Hindlimb muscle (tissue), 1 donor: ENCODE results near the gene PRKCE. TPM values are rescaled to one million over a fixed set of nuclear protein-coding genes. Genes with fewer than 3 reads are reported as not detected.
A peak's percentile ranks its signal among the peaks of the same experiment; 100 is the strongest.
"Not testable (repeated sequence)": the region's sequence is repeated elsewhere in the genome, so short reads cannot be mapped to it uniquely, and the experiment has no call there.

Experiments
- DNase-seq: peaks from one replicate; pipeline ENCODE4 v3.0.0-alpha.2; 2013
- polyA plus RNA-seq: library from polyadenylated mRNA; unstranded; fragments of 120-200 nt; gene quantifications from one replicate; pipeline ENCODE4 v1.2.1, GENCODE V29; 2013; ENCODE audit not compliant: insufficient read length

Gene PRKCE
- polyA plus RNA-seq, 1 donor = 4.6 TPM

DNA sequence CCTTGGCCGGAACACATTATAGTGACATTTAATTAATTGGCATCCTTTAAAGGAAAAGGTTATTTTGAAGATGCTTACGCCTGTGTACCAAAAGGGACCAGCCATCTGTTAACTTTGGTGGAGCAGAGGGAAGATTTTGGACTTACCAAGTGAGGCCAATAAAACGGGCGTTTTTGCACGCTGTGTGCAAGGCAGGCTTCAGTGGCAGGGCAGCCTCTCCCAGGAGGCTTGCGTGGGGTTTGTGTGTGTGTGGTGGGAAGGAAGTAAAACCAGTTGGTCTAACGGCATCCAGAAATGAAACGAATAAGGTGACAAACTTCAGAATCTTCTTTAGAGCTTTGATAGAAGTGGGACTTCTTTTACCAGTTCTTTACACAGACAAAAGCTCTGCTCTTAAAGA, 191.7 kb downstream of the PRKCE start:
- no peak for DNase-seq

DNA sequence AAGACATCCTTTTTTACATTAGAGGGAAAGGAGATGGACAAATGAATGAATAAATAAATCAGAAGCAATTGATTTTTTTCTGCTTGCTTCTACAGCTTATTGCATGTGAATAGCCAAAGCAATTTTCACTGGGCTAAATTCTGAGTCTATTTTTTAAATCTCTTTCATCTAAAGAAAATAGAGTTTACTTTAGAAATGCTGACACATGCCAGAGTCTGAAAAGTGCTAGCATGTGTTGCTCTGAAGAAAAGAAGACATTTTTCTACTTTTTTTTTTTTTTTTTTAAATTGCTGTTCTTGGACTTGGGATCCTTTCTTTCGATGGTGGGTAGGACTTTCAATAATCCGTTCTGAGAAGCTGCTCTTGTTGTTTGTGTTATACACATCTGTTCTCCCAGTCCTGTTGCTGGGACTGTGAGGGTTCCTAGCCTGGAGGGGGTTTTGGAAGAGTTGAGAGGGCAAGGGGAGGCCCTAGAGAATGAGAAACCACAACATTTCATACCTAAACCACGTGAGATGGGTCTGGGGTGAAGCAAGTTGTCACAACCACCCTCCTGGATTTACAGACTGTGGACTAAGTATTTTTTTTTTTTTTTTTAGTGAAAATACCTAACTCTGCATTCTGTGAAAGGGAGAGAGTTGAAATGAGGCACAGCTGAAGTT, 193.5 kb downstream of the PRKCE start:
- DNase-seq = no peak

DNA sequence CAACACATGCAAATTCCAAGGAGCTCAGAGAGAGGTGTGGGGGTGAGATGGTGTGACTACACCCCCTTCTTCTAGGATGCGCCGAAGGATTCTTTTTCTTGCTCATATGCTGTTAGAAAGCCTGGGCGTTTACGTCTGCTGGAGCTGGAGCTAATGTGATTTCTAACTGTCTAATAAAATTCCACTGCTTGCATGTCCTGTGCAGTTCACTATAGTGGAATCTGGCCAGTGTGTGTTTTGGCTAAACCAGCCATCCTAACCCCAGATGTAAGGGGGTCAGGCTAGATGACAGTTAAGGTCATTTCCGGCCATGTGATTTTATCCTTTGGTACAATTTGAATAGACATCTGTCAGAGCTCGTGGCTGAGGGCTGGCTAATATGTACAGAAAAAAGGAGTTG, 194.1 kb downstream of the PRKCE start:
- DNase-seq = no peak

DNA sequence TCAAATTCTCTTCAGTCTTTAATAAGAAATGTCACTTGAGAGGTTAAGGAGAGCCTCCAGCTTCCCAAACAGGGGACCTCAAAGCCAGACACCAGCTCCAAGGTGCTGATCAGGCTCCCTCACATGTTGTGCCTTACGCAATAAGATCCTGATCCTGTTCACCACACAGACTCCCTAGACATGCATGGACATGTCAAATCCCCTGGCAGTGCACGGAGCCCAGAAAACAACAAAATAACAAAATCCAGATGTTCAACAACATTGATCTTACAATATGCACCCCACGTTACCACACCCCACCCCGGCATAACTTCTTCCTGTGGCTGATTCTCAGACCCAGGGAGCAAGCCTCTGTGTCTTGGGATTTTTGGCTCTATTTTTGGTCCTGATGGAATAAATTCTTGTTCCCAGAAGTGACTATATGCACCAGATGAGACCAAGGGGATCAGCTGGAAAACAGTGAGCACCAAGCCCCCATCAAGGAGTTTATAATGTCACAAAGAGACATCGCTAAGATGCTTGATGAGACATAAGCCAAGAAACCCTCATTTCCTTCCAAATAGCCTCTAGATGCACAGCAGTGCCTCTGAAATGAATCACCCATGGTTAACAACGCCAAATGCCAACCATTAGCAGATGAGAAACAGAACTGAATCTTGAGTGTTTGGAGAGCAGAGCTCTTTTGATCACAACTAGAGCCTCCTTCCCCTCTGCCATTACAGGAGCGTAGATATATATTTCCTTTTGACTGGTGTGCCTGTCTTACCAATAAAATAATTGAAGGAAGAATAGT, 198.2 kb downstream of the PRKCE start:
- DNase-seq = no peak

DNA sequence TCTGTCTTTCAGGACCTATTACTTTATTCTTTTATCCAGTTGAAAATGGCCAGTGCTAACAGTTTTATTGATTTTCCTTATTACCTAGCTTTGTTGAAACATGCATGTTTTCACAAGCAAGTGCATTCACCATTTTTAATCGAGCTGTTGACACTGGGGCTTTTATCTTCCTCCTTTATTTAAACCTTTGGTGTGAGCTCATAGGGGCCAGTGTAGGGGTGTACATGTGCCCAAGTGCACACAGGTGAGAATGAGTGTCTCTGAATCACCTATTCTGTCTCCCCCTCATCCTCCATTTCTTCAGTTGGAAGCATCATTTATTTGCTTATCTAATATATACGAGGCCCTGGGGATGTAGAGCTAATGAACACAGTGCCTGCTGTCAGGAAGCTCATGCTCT, 199.1 kb downstream of the PRKCE start:
- DNase-seq = no peak

DNA sequence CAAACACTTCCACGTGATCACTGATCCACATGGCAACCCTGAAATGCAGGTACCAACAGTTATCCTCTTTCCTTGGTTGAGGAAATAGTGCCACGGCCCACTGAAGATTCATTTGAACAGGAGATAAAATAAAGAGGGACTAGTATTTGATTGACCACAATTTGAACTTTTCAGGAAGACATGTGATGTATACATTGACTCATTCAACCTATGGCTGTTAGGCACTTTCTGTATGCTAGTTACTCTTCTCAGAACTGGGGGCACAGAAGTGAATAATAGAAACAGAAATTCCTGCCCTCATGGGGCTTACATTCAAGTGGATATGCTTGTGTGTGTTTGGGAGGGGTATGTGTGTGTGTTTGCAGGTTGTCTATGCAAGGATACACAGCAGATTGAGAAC, 199.6 kb downstream of the PRKCE start:
- no peak for DNase-seq

DNA sequence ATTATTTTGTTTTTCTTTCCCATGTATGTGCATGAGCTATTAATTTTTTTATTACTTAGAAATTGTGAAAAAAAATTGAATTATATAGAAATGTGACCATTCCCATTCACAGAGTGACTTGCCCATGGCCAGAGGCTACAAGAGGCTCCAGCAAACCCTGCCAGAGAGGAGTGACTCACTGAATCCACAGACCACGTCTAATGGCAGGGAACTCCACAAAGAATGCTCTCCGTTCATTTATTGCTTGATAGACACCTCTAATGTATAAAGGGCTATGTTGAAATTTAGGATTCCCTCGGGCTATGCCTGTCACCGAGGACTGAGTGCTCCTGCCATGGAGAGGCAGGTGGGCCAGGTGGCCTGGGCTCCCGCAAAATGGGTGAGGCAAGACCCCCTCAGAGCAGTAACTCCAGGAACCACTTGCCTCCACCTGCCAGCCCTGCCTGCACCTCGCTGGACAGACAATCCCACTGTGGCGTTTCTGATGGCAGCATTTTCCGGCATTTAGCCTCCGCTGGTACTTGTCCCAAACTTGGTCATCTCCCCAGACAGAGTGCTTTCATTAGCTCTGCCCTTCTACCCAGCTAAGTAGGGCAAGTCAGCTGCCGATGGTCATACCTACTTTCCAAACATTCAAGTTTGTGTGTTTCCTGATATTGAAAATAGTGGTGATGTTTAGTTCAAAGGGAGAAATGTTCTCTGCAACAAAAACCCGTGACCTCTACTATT, 200.3 kb downstream of the PRKCE start:
- no peak for DNase-seq

DNA sequence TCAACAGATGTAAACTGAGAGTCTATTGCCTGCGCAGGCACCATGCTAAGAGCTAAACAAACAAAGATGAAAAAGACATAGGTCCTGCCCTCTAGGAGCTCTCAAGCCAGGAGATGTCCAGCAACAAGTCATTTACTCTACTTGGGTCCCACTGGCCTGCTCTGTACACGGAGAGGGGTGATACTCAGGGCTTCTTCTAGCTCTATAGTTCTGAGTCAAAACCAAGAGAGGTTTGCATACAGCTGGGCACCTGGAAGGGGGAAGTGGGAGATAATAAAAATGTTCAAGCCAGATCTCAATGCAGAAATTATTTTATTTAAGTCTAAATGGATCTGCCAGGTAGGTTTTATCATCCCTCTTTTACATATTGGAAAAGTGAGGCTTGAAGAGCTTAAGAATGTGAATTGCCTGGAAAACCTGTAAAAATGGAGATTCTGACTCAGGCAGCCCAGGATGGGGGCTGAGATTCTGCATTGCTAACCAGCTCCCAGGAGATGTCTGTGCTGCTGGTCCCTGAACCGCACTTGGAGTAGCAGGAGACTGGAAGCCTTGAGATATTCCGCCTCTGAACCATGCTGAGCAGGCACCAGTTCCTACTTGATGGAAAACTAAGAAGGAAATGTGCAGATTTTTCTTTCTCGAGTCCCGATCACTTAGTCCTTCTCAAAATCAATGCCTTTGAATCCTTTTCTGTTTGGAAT, 201.1 kb downstream of the PRKCE start:
- no peak for DNase-seq

DNA sequence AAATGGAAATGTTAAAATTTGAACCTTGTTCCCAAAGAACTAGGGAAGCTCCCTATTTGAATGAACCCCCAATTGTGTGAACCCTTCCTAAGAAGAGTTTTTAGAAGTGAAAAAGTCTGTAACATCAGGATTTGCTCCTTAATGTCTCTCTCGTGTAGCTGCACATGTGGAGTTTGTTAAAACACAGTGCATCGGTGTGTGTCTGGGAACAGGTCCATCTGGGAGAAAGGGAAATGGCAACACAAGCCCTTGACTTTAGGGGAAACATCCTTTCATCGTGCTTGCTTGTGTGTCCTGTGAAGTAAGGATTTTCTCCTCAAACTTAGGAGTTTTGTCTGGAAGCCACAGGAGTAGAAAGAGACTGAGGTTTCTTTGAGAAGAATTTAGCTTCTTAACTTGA, 203.9 kb downstream of the PRKCE start:
- peak; percentile 62 for DNase-seq

DNA sequence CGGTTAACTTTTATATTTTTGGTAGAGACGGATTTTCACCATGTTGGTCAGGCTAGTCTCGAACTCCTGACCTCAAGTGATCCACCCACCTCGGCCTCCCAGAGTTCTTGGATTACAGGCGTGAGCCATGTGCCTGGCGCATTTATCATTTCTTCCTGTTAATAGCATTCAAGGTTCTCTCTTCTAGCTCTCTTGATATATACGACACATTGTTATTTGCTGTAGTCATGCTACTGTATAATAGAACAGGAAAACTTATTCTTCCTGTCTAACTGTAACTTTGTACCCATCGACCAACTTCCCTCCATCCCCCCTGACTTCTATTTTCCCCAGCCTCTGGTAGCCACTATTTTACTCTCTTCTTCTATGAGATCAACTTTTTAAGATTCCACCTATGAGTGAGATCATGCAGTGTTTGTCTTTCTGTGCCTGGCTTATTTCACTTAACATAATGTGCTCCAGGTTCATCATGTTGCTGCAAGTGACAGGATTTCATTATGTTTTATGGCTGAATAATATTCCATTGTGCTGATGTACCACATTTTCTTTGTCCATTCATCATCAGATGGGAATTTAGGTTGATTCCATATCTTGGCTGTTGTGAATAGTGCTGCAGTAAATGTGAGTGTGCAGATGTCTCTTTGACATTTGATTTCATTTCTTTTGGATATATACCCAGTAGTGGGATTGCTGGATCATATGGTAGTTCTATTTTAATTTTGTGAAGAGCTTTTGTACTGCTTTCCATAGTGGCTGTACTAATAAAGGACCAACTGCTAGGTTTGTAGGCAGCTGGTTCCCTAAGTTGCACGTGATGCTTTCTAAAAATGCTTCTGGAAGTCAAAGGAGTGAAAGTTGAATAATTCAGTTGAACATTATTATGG, 205.2 kb downstream of the PRKCE start:
- no peak for DNase-seq

DNA sequence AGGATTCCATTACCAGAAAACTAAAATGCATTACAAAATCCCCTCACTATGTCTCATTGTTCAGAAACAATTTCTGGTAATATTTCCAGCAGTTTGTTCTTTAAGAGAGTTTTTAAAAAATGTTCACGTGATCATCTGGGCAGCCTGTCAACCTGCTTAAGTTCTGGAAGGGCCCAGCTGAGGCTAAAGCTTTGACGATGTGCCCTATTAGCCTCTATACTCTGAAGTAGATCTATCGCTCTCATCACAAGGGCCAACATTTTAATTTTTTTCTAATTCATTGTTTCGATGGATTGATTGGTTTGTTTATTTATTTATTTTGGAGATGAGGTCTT, 205.8 kb downstream of the PRKCE start:
- DNase-seq = peak; percentile 81

DNA sequence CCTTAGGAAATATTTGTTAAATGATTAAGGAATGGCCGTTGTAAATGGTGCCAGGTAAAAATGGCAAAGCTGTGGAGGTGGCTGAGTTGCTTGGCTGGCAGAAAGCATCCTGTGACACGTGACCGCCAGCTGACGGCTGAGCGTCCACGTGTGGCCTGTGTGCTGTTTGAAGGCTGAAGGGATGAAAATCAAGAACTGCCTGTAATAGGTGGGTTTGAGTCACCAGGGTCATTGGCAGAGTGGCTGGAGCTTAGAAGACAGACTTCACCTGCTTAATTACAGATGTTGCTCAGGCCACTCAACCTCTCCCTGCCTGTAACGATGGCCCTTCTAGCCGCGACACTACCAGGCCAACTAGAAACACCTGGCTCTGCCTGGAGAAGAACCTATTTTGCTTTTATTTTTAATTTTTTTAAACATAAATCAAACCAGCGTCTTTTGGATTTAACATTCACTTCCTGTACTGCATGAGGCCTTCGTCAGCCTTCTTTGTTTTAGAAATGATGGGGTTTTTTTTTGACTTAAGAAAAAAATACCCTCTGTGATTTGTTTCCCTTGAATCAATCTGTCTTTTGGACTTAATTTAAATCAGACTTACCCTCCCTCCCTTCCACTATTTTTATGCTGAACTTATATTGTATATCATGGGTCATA, 206.5 kb downstream of the PRKCE start:
- DNase-seq = no peak

DNA sequence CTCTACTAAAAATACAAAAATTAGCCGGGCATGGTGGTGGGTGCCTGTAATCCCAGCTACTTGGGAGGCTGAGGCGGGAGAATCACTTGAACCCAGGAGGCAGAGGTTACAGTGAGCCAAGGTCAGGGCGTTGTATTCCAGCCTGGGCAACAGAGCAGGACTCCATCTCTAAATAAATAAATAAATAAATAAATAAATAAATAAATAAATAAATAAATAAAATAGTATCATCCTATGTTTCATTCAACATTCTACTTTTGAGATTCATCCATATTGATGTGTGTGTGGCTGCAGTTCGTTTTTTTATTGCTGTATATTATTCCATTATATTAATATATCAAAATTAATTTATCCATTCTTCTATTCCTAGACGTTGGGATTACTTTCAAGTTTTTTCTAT, 207.4 kb downstream of the PRKCE start:
- DNase-seq = not testable (repeated sequence)

DNA sequence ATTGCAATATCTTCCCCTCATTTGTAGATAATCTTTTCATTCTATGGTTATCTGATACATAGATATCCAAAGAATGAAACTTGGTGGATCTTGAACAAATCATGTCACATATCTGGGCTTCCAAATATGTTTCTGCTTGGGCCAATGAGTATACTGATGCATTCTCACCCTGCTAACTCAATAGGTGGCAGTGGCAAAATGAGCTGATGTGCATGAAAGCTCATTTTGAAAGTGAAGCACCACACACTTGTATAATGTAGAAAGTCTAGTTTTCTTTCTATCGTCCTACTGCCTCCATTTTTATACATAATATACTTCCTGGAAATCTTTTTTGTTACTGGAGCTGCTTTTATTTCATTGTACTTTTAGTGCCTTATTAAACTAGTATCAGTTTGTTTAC, 208.2 kb downstream of the PRKCE start:
- DNase-seq = no peak

DNA sequence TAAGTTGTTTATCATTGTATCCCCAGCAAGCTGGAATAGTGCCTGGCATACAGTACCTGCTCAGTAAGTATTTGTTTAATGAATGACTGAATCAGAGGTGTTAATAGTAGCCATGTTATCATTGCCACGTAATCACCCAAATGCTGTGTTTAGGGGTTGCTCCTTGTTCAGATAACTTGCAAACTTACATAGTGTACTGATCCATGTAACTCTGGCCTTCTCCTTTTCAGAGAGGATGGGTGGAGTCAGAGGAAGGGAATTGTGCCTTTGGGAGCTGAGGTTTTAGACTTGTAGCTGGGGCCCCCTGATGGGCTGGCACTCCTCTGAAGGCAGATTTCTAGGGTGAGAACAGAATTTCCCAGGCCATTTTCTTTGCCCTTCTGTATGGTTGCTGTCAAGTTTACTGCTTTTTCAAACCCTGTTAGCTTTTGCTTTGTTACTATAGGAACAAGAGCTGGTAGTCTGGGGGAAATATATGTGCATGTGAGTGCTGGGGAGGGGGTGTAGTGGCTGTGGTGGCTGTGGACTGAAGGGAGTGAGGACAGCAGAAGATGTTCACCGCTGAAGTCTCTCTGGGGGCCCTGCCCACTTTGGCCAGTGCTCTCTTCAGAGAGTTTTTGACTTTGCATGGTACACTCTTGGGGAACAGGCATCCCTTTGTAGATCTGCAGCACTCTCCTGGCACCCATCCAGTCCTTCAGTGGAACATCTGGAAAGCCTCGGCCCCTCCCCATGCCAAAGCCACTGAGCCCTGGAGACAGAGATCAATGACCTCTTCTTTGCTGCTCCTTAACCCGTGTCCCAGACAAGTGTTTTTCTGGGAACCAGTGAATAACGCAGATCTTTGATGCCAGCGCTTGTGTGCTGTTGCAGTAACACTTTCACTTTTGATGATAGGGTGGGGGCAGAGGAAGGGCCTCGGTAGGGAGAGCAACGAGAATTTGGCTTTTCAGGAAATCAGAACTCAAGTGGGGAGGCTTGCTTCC, 209.0 kb downstream of the PRKCE start:
- peak; percentile 56 for DNase-seq

DNA sequence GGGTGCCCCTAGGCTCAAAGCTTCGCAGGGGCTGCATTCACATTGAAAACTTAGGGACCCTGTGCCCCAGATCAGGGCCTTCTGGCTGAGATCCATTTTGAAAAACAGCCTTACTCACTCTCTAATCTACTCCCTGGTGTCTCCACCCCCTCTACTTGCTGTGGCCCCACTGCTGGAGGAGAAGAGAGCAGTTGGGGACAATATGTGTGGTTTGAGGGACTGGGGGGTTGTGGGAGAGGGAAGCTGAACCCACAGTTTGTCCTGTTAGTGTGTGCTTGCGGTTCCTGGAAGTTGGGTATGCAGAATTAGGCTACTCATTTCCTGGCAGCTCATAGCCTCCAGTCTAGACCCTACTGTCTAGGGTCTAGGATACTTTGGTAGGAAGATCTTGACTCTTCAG, 211.4 kb downstream of the PRKCE start:
- DNase-seq = no peak

DNA sequence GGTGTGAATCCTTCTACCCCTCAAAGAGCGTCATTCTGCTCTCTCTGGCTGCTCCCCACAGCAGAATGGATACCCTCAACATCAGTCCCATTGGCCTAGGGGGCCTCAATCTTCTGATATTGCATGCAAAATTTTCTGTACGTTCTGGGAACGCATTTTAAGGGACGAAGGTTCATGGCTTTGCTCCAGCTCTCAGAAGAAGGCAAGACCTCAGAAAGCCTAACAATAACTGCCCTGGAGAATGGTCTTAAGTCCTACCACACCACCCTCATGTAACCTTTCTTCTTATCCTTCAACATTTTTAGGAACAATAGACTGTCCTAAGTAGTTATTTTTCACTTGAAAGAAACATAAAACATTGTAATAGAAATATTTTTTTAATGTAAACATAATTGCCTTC, 212.6 kb downstream of the PRKCE start:
- DNase-seq = no peak

DNA sequence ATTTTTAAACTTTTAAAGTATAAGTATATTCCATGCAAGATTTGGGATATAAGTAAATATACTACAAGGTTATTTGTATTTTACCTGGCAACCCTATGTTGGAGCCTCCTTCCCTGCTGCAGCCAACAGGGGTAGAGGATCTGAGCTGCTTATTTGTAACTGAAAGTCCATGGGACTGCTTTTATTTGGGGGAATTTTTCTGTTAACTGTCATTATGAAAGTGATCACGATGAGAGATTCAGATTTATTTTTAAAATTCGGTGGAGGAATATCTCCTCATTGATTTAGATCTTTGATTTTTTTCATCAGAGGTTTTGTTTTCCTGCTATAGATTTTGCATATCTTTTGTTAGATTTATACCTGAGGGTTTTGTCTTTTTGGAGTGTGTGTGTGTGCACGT, 215.9 kb downstream of the PRKCE start:
- no peak for DNase-seq

DNA sequence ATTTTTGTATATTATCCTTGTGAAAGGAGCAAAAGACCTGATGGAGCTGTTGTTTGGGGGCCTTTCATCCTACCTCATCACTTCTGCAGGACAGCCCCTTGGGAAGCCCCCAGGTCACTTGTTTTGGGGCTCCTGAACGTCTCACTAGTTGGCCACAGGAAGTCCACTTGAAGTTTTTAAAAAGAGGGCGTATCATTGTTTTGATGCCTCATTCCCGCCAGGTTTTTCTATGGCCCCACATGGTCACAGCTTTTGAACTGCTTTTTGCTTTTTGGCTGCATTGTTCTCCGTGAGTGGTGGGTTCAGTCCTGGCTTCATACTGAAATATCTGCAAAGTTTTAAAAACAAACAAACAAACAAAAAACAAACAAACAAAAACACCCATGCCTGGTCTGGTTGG, 216.3 kb downstream of the PRKCE start:
- DNase-seq = no peak

DNA sequence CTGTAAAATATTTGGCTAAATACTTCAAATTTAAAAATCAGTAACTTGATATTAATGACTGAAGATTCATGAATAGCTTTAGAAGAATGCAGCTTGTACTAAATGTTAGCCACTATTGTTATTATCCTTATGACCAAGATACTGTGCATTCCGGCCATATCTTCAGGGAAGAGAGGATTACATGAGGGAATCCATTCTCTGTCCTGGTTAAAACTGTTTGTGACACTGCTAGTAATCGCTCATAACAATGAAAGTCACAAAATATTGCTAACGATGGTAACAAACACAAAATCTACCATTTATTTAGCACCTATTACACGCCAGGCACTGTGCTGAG, 217.7 kb downstream of the PRKCE start:
- no peak for DNase-seq

DNA sequence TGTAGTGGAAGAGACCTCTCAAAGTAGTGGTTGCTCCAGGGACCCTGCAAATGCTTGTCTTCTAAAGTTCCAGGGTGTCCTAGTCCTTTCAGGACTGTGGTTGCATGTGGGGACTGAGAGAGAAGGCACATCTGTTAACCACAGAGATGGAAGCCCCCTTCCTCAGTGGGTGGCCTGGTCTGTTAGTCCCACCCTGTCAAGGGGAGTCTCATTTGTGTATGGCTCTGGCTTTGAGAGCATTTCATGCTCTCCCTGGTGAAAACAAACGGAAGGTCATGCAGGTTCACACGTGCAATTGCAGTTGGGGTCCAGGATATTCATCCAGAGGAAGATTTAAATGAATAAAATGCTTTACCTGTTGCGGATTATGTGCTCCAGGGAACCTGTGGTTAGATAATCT, 219.6 kb downstream of the PRKCE start:
- DNase-seq = no peak
